GM21737 (cell line): Measurements from ENCODE around the gene PIEZO1.
"Not testable (repeated sequence)": the region's sequence is repeated elsewhere in the genome, so short reads cannot be mapped to it uniquely, and the experiment has no call there.

ENCODE experiments used
- ATAC-seq: cut with Tn5 transposase; IDR thresholded peaks from one replicate; pipeline ENCODE4 v1.9.1; 2021; ENCODE audit warnings: mild to moderate bottlenecking, moderate library complexity; ENCODE audit not compliant: unreplicated experiment

PIEZO1 gene

GRCh38 chr16:88783391-88784073 is 1.5 kb downstream of the PIEZO1 start:
- ATAC-seq: no peak

- ATAC-seq: no peak
Measured at GRCh38 chr16:88782454-88783390, 2.3 kb downstream of the PIEZO1 start.

- no peak for ATAC-seq
Measured at GRCh38 chr16:88781140-88782077, 3.6 kb downstream of the PIEZO1 start.

- ATAC-seq: no peak
Measured at GRCh38 chr16:88780142-88781062, 4.6 kb downstream of the PIEZO1 start.

- no peak for ATAC-seq
Measured at GRCh38 chr16:88779406-88780141, 5.4 kb downstream of the PIEZO1 start.

- ATAC-seq: no peak
Measured at GRCh38 chr16:88778541-88779065, 6.4 kb downstream of the PIEZO1 start.

GRCh38 chr16:88778271-88778525 is 6.8 kb downstream of the PIEZO1 start:
- ATAC-seq: no peak

GRCh38 chr16:88777471-88778270 is 7.3 kb downstream of the PIEZO1 start:
- no peak for ATAC-seq

- no peak for ATAC-seq
Measured at GRCh38 chr16:88775825-88776224, 9.2 kb downstream of the PIEZO1 start.

- no peak for ATAC-seq
Measured at GRCh38 chr16:88774544-88775393, 10.3 kb downstream of the PIEZO1 start.

GRCh38 chr16:88773812-88774291 is 11.2 kb downstream of the PIEZO1 start:
- no peak for ATAC-seq

- no peak for ATAC-seq
Measured at GRCh38 chr16:88772871-88773811, 11.9 kb downstream of the PIEZO1 start.

- not testable (repeated sequence) for ATAC-seq
Measured at GRCh38 chr16:88771781-88772180, 13.2 kb downstream of the PIEZO1 start.

- no peak for ATAC-seq
Measured at GRCh38 chr16:88771294-88771772, 13.7 kb downstream of the PIEZO1 start.

GRCh38 chr16:88770461-88771293 is 14.3 kb downstream of the PIEZO1 start:
- peak; percentile 51 for ATAC-seq
